ENCODE data around the gene CIROP.

CIROP gene, protein sequence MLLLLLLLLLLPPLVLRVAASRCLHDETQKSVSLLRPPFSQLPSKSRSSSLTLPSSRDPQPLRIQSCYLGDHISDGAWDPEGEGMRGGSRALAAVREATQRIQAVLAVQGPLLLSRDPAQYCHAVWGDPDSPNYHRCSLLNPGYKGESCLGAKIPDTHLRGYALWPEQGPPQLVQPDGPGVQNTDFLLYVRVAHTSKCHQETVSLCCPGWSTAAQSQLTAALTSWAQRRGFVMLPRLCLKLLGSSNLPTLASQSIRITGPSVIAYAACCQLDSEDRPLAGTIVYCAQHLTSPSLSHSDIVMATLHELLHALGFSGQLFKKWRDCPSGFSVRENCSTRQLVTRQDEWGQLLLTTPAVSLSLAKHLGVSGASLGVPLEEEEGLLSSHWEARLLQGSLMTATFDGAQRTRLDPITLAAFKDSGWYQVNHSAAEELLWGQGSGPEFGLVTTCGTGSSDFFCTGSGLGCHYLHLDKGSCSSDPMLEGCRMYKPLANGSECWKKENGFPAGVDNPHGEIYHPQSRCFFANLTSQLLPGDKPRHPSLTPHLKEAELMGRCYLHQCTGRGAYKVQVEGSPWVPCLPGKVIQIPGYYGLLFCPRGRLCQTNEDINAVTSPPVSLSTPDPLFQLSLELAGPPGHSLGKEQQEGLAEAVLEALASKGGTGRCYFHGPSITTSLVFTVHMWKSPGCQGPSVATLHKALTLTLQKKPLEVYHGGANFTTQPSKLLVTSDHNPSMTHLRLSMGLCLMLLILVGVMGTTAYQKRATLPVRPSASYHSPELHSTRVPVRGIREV
- 0 to 0.06 reads per million in 2 experiments for total RNA-seq

DNA sequence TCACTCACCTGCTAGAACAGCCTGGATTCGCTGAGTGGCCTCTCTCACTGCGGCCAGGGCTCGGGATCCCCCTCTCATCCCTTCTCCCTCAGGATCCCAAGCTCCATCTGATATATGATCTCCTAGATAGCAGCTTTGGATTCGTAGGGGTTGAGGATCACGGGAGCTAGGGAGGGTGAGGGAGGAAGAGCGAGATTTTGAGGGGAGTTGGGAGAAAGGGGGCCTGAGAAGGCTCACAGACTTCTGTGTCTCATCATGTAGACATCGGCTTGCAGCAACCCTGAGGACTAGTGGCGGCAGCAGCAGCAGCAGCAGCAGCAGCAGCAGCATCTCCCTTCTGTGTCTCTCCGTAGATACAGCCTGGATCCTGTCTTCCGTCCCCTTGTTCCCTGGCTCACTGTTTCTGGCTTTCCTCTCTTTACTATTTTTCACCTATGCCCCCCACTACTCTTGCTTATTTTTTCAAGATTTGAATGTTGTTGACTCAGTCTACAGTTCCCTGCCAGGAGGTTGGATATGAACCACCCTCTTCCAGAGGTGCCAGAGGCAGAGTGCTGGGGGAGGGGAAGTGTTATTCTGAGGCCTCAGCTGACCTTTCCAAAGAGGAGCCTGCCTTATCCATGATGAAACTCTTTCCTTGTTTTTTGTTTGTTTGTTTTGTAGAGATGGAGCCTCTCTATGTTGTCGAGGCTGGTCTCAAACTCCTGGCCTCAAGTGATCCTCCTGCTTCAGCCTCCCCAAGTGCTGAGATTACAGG is at the start of gene CIROP:
CIROP (minus strand) TSS at position 399 of the 757 bp plus-strand sequence; CDS start at position 330, 69 bp downstream.
- DNase-seq (ENCODE audit: low read depth): no peak

GRCh38 chr14:23153851-23154796 is 49.3 kb upstream of the CIROP start:
- DNase-seq (ENCODE audit: low read depth): no peak

- no peak for DNase-seq (ENCODE audit: low read depth)
Observed at GRCh38 chr14:23151342-23151741, 46.6 kb upstream of the CIROP start.

DNA sequence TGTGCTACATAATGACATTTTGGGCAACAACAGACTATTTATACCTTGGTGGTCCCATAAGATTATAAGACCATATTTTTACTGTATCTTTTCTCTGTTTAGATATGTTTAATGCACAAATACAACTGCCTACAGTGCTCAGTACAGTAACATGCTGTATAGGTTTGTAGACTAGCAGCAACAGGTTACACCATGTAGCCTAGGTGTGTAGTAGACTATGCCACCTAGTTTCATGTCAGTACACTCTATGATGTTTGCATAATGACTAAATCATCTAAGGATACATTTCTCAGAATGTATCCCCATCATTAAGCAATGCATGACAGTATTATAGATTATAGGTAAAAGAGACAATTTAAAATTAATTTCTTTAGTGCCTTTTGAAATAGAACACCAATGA is 45.0 kb upstream of the CIROP start:
- no peak for DNase-seq (ENCODE audit: low read depth)

DNA sequence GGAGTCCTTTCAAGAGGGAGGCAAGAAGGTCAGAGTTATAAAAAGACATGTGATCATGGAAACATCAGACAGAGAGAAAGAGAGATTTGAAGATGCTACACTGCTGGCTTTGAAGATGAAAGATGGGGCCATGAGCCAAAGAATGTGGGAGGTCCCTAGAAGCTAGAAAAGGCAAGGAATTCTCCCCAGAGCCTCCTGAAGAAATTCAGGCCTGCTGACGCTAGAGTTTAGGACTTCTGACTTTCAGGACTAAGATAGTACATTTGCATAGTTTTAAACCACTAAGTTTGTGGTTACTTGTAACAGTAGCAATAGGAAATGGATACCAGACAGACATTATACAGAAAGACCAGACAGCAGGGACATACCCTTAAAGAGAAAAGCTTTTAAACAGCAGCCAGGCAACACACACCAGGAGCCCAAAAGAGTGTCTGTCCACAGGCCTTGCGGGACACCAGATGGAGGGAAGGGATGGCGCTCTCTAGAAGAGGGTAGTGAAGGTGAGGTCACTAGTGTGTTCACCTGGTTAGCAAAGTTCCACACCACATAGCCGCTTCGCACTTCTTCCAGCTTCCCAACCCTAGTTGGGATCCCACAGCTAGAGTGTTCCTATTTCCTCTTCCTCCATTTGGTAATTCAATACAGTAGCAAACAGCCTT is 43.9 kb upstream of the CIROP start:
- DNase-seq (ENCODE audit: low read depth): no peak

- DNase-seq (ENCODE audit: low read depth): no peak
Observed at GRCh38 chr14:23147676-23148075, 42.9 kb upstream of the CIROP start.

DNA sequence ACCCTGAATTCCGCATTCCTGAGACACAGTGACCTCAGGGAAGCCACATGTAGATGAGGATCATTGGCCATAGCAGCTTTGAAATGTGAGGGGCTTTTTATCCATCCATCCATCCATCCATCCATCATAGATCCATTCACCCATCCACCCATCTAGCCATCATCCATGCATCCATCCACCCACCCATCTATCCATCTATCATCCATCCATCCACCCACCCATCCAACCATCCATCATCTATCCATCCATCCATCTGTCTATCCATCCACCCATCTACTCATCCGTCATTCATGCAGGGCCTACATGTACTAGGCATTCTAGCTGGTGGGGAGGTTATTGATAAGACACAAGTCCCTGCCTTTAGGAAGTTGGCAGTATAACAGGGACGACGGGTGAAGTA is 42.2 kb upstream of the CIROP start:
- DNase-seq (ENCODE audit: low read depth): no peak

DNA sequence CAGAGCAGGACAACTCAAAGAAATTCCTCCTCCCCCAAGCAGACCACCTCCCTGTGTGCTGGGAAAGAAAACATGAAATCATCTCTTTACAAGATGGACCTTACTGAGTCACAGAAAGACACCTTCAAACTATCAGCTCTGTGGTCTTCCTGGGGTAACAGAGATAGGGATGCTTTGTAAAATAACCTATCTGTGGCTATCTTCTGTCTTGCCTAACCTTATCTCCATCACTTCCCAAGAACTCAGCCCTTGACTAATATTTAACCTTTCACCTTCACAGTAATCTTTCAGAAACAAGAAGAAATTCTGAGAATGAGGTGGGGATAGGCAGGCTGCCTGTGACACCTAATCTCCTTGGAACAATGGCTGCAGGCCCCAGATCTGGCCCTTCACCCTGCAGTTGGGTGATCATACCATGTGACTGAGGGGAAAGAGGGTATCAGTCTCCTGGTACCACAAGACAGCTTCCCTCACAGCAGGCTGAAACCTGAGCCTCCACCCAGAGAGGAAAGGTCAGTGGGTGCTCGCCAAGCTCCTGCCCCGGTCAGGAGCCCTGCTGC is 41.6 kb upstream of the CIROP start:
- DNase-seq (ENCODE audit: low read depth): no peak

DNA sequence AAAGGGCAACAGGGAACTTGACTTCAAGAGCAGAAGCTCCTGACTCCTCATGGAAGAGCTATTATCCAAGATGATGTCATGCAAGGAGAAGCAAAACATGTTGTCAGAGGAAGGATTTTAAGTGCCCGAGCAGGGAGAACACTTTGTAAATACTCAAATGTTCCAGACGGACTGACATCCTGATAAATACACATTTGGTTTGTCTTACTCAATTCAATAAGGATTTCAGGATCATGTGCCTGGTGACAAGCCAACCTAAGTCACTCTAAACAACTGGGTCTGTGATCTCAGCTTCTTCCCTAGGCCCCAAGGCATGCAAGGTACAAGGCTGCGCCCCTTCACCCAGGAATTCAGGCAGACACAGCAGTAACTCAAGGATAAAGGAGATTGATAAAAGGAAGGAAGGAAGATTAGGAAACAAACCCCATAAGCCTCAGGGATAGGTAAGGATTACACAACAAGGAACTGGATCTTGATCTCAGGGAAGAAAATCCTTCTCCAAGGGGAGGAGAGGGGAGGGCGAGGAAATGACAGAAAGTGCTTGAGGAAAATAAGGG is 41.1 kb upstream of the CIROP start:
- DNase-seq (ENCODE audit: low read depth): no peak

- DNase-seq (ENCODE audit: low read depth): no peak
Observed at GRCh38 chr14:23143911-23144310, 39.1 kb upstream of the CIROP start.

DNA sequence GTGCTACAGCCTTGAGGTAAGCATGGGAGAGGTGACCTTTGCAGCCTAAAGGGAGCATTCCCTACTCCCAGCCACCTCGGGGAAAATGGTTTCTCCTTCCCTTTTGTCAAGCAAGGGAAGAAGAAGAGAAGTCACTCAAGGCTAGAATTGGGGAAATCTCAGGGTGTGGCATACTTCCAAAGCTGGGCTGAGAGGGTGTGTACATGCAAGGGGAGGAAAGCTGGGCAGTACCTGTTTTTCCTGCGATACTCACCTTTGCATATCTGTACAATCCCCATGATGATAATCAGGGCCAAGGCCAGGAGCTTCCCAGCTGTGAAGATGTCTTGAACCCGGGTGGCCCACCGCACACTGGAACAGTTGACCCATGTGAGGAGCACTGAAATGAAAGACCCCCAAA is 38.0 kb upstream of the CIROP start:
- no peak for DNase-seq (ENCODE audit: low read depth)

DNA sequence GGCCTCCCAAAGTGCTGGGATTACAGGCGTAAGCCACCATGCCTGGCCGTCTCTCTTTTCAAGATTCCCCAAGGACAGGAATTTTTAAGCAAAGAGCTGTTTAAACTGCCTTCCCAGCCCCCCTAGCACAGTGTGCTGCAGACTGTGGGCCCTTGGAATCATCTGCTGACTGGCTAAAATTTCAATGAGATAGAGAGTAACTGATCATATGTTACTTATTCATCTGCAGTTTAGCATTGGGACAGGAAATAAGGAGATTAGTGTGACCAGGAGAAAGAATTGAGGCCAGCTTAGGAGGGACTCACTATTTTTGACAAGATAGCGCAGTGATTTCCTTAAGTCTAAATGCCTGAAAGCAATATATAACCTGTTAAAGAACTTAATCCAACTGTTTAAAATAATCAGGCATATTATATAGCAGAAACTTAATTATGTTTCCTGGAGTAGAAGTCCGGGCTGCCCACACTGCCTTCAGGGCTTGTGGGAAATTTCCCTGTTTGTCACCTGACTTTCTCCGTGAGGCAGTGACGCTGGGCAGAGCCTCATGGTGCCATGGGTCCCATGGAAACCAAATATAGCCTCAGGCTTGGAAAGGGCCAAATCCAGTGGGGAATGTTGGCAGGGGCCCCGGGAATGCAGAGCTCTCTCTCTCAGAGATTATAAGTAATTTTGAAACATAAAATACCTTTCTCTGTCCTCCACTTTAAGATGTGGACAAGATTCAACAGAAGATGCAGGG is 37.1 kb upstream of the CIROP start:
- no peak for DNase-seq (ENCODE audit: low read depth)

DNA sequence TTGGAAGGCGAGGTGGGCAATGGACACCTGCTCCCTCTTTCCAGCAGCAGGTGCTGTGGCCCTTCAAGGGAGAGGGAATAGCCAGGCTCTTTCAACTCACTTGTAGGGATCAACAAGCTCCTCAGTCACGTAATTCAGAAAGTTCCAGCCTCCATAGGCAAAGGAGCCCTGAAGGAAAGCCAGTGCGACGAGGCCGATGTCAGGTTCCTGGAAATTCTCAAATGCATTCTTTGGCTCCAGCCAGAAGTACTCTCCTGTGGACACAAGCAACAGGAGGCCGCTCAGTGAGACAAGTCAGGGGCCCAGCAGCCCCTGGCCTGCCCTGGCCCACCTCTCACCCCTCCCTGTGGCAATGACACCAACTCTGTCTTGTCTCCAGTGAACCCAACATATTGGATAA is 35.6 kb upstream of the CIROP start:
- no peak for DNase-seq (ENCODE audit: low read depth)

GRCh38 chr14:23139874-23140273 is 35.1 kb upstream of the CIROP start:
- no peak for DNase-seq (ENCODE audit: low read depth)

DNA sequence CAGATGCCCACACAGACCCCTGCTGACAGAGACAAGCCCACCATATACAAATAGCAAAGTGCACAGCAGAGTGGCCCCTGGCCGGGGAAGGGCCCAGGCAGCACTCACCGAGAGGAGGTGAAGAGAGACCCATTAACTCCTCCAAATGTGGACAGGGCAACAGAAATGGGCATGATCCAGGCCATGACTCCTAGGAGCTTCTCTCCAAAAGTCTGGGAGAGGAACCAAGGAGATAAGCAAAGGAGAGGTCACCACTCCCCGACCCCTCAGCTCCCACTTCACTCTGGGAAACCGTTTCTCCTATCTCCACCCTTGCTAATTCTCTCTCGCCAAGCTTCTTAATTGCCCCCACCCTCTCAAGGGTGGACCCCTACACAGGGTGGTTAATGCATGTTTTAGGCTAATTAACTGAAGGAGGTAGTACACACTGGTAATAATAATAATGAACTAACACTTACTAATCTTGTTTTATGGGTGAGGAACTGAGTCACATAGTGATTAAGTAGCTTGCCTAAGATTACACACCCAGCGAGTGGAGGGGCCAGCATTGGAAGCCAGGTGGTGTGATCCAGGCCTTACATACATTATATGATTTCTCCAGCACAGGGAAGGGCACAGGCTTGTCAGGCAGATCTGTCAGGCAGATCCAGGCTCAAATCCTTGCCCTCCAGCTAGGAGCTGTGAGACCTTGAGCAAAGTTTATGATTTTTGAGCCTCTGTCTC is 33.2 kb upstream of the CIROP start:
- DNase-seq (ENCODE audit: low read depth): no peak

- no peak for DNase-seq (ENCODE audit: low read depth)
Observed at GRCh38 chr14:23137192-23137812, 32.5 kb upstream of the CIROP start.

GRCh38 chr14:23136566-23137133 is 31.9 kb upstream of the CIROP start:
- DNase-seq (ENCODE audit: low read depth): no peak

GRCh38 chr14:23132970-23133369 is 28.2 kb upstream of the CIROP start:
- no peak for DNase-seq (ENCODE audit: low read depth)
